ENCODE data around the gene PALM. TPM values are rescaled to one million over a fixed set of nuclear protein-coding genes. Genes with fewer than 3 reads are reported as not detected.

PALM gene
- total RNA-seq, 1 experiment from 2014 or later = 0.83 TPM

GRCh38 chr19:676339-677105, 32.2 kb upstream of the PALM start, which contains the start of gene FSTL3:
Gene FSTL3 (plus strand): TSS chr19:676392. CDS start chr19:676424, 32 bp downstream.
- CTCF ChIA-PET = interaction anchor here (1.3 kb wide), 1 partner anchor 76 kb away, joined by 3 read pairs; no protein-coding TSS in a partner anchor
- intact Hi-C loops (cut with micrococcal nuclease; ENCODE audit: unreplicated experiment) = no loop called here

DNA sequence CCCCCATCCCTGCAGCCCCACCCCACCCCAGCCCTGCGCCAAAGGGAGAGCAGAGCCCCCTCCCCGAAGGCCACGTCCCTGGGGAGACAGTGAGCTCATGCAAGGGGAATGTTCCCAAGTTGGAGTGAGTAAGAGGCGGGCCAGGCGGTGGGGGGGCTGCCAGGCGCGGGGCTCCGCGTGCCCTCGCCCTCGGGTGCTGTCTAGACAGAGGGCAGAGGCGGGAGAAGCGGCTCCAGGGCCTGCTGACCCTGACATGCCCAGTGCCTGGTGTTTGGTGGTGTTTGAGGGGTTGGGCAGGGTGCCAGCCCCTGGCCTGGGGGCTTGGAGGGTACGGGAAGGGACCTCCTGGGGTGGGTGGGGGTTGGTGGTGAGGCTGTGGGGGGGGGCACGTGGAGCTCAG, 31.5 kb upstream of the PALM start:
- peak; percentile 64 for DNase-seq
- CTCF ChIA-PET = interaction anchor here (0.6 to 1.3 kb wide), 3 partner anchors 57 to 171 kb away, joined by 3 read pairs; no protein-coding TSS in a partner anchor
- H3K27me3 Mint-ChIP-seq (ENCODE audit: unreplicated experiment) = no peaks in the 10 kb centered on the region
- TF ChIP-seq, protein P1, sequence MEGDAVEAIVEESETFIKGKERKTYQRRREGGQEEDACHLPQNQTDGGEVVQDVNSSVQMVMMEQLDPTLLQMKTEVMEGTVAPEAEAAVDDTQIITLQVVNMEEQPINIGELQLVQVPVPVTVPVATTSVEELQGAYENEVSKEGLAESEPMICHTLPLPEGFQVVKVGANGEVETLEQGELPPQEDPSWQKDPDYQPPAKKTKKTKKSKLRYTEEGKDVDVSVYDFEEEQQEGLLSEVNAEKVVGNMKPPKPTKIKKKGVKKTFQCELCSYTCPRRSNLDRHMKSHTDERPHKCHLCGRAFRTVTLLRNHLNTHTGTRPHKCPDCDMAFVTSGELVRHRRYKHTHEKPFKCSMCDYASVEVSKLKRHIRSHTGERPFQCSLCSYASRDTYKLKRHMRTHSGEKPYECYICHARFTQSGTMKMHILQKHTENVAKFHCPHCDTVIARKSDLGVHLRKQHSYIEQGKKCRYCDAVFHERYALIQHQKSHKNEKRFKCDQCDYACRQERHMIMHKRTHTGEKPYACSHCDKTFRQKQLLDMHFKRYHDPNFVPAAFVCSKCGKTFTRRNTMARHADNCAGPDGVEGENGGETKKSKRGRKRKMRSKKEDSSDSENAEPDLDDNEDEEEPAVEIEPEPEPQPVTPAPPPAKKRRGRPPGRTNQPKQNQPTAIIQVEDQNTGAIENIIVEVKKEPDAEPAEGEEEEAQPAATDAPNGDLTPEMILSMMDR (IDR thresholded peaks at IDR 0.05; ENCODE audit: unreplicated experiment) = no peak
- no TSS peak for BruUV-seq (replicated peaks)
- no peaks in the 10 kb centered on the region for H3K4me1 Mint-ChIP-seq (ENCODE audit: low read depth, unreplicated experiment)
- H3K4me3 Mint-ChIP-seq (ENCODE audit: low read depth, unreplicated experiment) = peak overlapping the region; percentile 63
- no peak overlapping the region for H3K27ac Mint-ChIP-seq (ENCODE audit: unreplicated experiment)
- H3K36me3 Mint-ChIP-seq (ENCODE audit: insufficient read depth, unreplicated experiment) = peaks cover 23% of the 10 kb centered on the region
- H3K9me3 Mint-ChIP-seq (ENCODE audit: low read depth, unreplicated experiment) = no peaks in the 10 kb centered on the region
- intact Hi-C loops (cut with micrococcal nuclease; ENCODE audit: unreplicated experiment) = no loop called here

More at GRCh38 chr19:676339-677105, 32.2 kb upstream of the PALM start, which contains the start of gene FSTL3:
- BruUV-seq (replicated peaks) = no TSS peak
- peak within 1 kb of the TSS; percentile 63 for H3K4me3 Mint-ChIP-seq (ENCODE audit: low read depth, unreplicated experiment)
- H3K27ac Mint-ChIP-seq (ENCODE audit: unreplicated experiment) = no peak within 1 kb of the TSS
- no peaks in the 10 kb centered on the region for H3K4me1 Mint-ChIP-seq (ENCODE audit: low read depth, unreplicated experiment)
- DNase-seq = no peak
- no peaks in the 10 kb centered on the region for H3K9me3 Mint-ChIP-seq (ENCODE audit: low read depth, unreplicated experiment)
- TF ChIP-seq, protein P1 (IDR thresholded peaks at IDR 0.05; ENCODE audit: unreplicated experiment) = no peak
- no peaks in the 10 kb centered on the region for H3K27me3 Mint-ChIP-seq (ENCODE audit: unreplicated experiment)
- H3K36me3 Mint-ChIP-seq (ENCODE audit: insufficient read depth, unreplicated experiment) = peaks cover 23% of the 10 kb centered on the region

DNA sequence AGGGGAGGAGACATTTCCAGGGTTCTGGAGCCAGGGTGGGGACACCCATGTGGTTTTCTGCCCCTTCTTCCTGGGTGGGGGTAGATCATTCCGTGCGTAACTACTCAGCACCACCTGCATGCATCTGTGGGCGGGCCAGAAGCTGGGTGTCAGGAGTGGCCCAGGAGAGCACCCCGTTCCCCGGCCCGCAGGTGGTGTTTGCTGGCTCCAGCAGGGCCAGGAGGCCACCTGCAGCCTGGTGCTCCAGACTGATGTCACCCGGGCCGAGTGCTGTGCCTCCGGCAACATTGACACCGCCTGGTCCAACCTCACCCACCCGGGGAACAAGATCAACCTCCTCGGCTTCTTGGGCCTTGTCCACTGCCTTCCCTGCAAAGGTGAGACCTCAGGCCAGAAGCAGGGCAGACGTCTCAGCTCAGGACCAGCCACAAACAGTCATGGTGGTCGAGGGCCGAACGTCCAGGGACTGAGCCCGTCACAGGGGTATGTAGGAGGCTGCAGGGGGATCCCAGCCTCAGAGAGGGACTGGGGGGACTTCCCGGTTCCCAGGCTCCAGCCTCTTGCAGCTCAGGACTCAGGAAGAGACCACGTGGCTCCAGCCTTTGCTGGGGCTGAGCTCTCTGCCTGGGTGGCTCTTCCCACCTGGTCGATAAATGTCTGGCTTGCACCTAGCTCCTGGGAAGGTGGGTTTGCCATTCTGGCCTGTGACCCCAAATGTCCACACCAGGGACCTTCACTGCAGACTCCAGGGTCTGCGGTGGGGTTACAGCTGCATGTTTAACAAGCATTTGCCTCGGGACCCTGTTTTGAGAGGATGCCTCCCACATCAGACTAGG, 30.9 kb upstream of the PALM start:
- TF ChIP-seq, protein P1 (IDR thresholded peaks at IDR 0.05; ENCODE audit: unreplicated experiment) = no peak
- Mint-ChIP-seq H3K36me3 (ENCODE audit: insufficient read depth, unreplicated experiment) (peaks cover 23% of the 10 kb centered on the region), H3K9me3 (ENCODE audit: low read depth, unreplicated experiment) (no peaks in the 10 kb centered on the region), H3K4me3 (ENCODE audit: low read depth, unreplicated experiment) (no peak overlapping the region), H3K27me3 (ENCODE audit: unreplicated experiment) (no peaks in the 10 kb centered on the region), H3K4me1 (ENCODE audit: low read depth, unreplicated experiment) (no peaks in the 10 kb centered on the region), H3K27ac (ENCODE audit: unreplicated experiment) (no peak overlapping the region)
- intact Hi-C loops (cut with micrococcal nuclease; ENCODE audit: unreplicated experiment) = no loop called here
- TSS peak; percentile 55 for BruUV-seq (replicated peaks)
- DNase-seq = no peak
- CTCF ChIA-PET = interaction anchor here (0.6 to 1.3 kb wide), 4 partner anchors 56 to 172 kb away, joined by 3 read pairs; no protein-coding TSS in a partner anchor

- Mint-ChIP-seq H3K27ac (ENCODE audit: unreplicated experiment) (no peak overlapping the region), H3K9me3 (ENCODE audit: low read depth, unreplicated experiment) (no peaks in the 10 kb centered on the region), H3K36me3 (ENCODE audit: insufficient read depth, unreplicated experiment) (peaks cover 18% of the 10 kb centered on the region), H3K4me1 (ENCODE audit: low read depth, unreplicated experiment) (no peaks in the 10 kb centered on the region), H3K27me3 (ENCODE audit: unreplicated experiment) (no peaks in the 10 kb centered on the region), H3K4me3 (ENCODE audit: low read depth, unreplicated experiment) (peak overlapping the region; percentile 67)
- BruUV-seq (replicated peaks) = no TSS peak
- no peak for DNase-seq
- CTCF ChIA-PET = interaction anchor here (1.2 kb wide), 1 partner anchor 55 kb away, joined by 6 read pairs; no protein-coding TSS in a partner anchor
- TF ChIP-seq, protein P1 (IDR thresholded peaks at IDR 0.05; ENCODE audit: unreplicated experiment) = no peak
- intact Hi-C loops (cut with micrococcal nuclease; ENCODE audit: unreplicated experiment) = no loop called here
These were observed 29.8 kb upstream of the PALM start for GRCh38 chr19:678791-679388.

Data from Calu3 (cell line).